Stimulated activated effector memory CD8-positive, alpha-beta T cell treated with anti-CD3 and anti-CD28 coated beads, Interleukin-12 subunit alpha, Interleukin-12 subunit beta, amount 100 ng/mL, for 72 hours (primary cell): Measurements from ENCODE around the gene C3orf22.
"Not testable (repeated sequence)": the region's sequence is repeated elsewhere in the genome, so short reads cannot be mapped to it uniquely, and the experiment has no call there.

Experiments used
- ATAC-seq: fragments of 150-1000 bp; cut with Tn5 transposase; 2 replicates; pipeline ENCODE4 v1.10.0; 2021
- DNase-seq, 2 donors: peaks; one replicate each; pipeline ENCODE4 v3.0.0; 2021 to 2022; ENCODE audit warnings: low spot score in 2 of 2
- H3K27ac Mint-ChIP-seq: one replicate; pipeline ENCODE4 v1.8.0; 2022; ENCODE audit warnings: mild to moderate bottlenecking, mixed read lengths
- H3K36me3 Mint-ChIP-seq: one replicate; pipeline ENCODE4 v1.8.0; 2022; ENCODE audit warnings: mild to moderate bottlenecking, mixed read lengths
- H3K4me1 Mint-ChIP-seq: one replicate; pipeline ENCODE4 v1.8.0; 2022; ENCODE audit warnings: mixed read lengths
- H3K4me3 Mint-ChIP-seq: one replicate; pipeline ENCODE4 v1.8.0; 2022; ENCODE audit warnings: mild to moderate bottlenecking, mixed read lengths
- H3K9me3 Mint-ChIP-seq: one replicate; pipeline ENCODE4 v1.8.0; 2022; ENCODE audit warnings: mixed read lengths

C3orf22 gene

GRCh38 chr3:126540951-126541627 is 17.6 kb downstream of the C3orf22 start:
- Mint-ChIP-seq H3K9me3 (no peaks in the 10 kb centered on the region), H3K36me3 (peaks cover 6% of the 10 kb centered on the region), H3K4me1 (peaks cover 7% of the 10 kb centered on the region), H3K27ac (no peak overlapping the region), H3K4me3 (no peak overlapping the region)
- ATAC-seq (no peak), DNase-seq (no peak)

- Mint-ChIP-seq H3K36me3 (peaks cover 6% of the 10 kb centered on the region), H3K9me3 (no peaks in the 10 kb centered on the region), H3K4me1 (peaks cover 7% of the 10 kb centered on the region), H3K27ac (peak overlapping the region; percentile 30), H3K4me3 (no peak overlapping the region)
- ATAC-seq (no peak), DNase-seq (no peak)
Measured at GRCh38 chr3:126540342-126540849, 18.3 kb downstream of the C3orf22 start.

- Mint-ChIP-seq H3K4me1 (peaks cover 7% of the 10 kb centered on the region), H3K27ac (peak overlapping the region; percentile 30), H3K4me3 (no peak overlapping the region), H3K36me3 (peaks cover 6% of the 10 kb centered on the region), H3K9me3 (no peaks in the 10 kb centered on the region)
- ATAC-seq (no peak), DNase-seq (no peak)
Measured at GRCh38 chr3:126539558-126540250, 19.0 kb downstream of the C3orf22 start.

GRCh38 chr3:126538966-126539365 is 19.8 kb downstream of the C3orf22 start:
- DNase-seq = no peak
- peaks cover 6% of the 10 kb centered on the region for H3K36me3 Mint-ChIP-seq
- H3K9me3 Mint-ChIP-seq = no peaks in the 10 kb centered on the region
- no peak overlapping the region for H3K4me3 Mint-ChIP-seq
- H3K4me1 Mint-ChIP-seq = peaks cover 7% of the 10 kb centered on the region
- ATAC-seq = no peak
- H3K27ac Mint-ChIP-seq = no peak overlapping the region

- no peak for ATAC-seq
- no peaks in the 10 kb centered on the region for H3K9me3 Mint-ChIP-seq
- no peak overlapping the region for H3K4me3 Mint-ChIP-seq
- peaks cover 7% of the 10 kb centered on the region for H3K4me1 Mint-ChIP-seq
- DNase-seq = no peak
- no peak overlapping the region for H3K27ac Mint-ChIP-seq
- peaks cover 6% of the 10 kb centered on the region for H3K36me3 Mint-ChIP-seq
Measured at GRCh38 chr3:126538316-126538715, 20.4 kb downstream of the C3orf22 start.

- DNase-seq (no peak), ATAC-seq (peak; percentile 3)
- Mint-ChIP-seq H3K4me3 (no peak overlapping the region), H3K4me1 (peaks cover 7% of the 10 kb centered on the region), H3K36me3 (peaks cover 6% of the 10 kb centered on the region), H3K9me3 (no peaks in the 10 kb centered on the region), H3K27ac (no peak overlapping the region)
Measured at GRCh38 chr3:126537730-126538281, 20.9 kb downstream of the C3orf22 start.

- DNase-seq (no peak), ATAC-seq (peak; percentile 12)
- Mint-ChIP-seq H3K4me3 (no peak overlapping the region), H3K4me1 (peaks cover 7% of the 10 kb centered on the region), H3K27ac (no peak overlapping the region), H3K36me3 (peaks cover 6% of the 10 kb centered on the region), H3K9me3 (no peaks in the 10 kb centered on the region)
Measured at GRCh38 chr3:126537116-126537729, 21.5 kb downstream of the C3orf22 start.

GRCh38 chr3:126536126-126536525 is 22.6 kb downstream of the C3orf22 start:
- DNase-seq (no peak), ATAC-seq (no peak)
- H3K36me3 Mint-ChIP-seq = peaks cover 6% of the 10 kb centered on the region
- no peaks in the 10 kb centered on the region for H3K9me3 Mint-ChIP-seq
- H3K27ac Mint-ChIP-seq = no peak overlapping the region
- no peak overlapping the region for H3K4me3 Mint-ChIP-seq
- peaks cover 7% of the 10 kb centered on the region for H3K4me1 Mint-ChIP-seq

GRCh38 chr3:126535636-126536035 is 23.1 kb downstream of the C3orf22 start:
- Mint-ChIP-seq H3K36me3 (peaks cover 6% of the 10 kb centered on the region), H3K27ac (no peak overlapping the region), H3K9me3 (no peaks in the 10 kb centered on the region), H3K4me3 (no peak overlapping the region), H3K4me1 (peaks cover 7% of the 10 kb centered on the region)
- ATAC-seq = peak; percentile 18
- no peak for DNase-seq

- DNase-seq, H3K4me3 Mint-ChIP-seq, ATAC-seq, H3K36me3 Mint-ChIP-seq, H3K27ac Mint-ChIP-seq, H3K4me1 Mint-ChIP-seq, H3K9me3 Mint-ChIP-seq: not testable (repeated sequence)
Measured at GRCh38 chr3:126534716-126535115, 24.0 kb downstream of the C3orf22 start.

- no peaks in the 10 kb centered on the region for H3K4me1 Mint-ChIP-seq
- DNase-seq = no peak
- H3K27ac Mint-ChIP-seq = no peak overlapping the region
- no peak overlapping the region for H3K4me3 Mint-ChIP-seq
- ATAC-seq = no peak
- H3K9me3 Mint-ChIP-seq = no peaks in the 10 kb centered on the region
- no peaks in the 10 kb centered on the region for H3K36me3 Mint-ChIP-seq
Measured at GRCh38 chr3:126533506-126533905, 25.2 kb downstream of the C3orf22 start.

GRCh38 chr3:126531051-126531330 is 27.7 kb downstream of the C3orf22 start:
- DNase-seq = no peak
- ATAC-seq = no peak
- no peaks in the 10 kb centered on the region for H3K9me3 Mint-ChIP-seq

GRCh38 chr3:126530171-126531050 is 28.3 kb downstream of the C3orf22 start:
- DNase-seq = no peak
- no peaks in the 10 kb centered on the region for H3K4me1 Mint-ChIP-seq
- no peaks in the 10 kb centered on the region for H3K9me3 Mint-ChIP-seq
- H3K4me3 Mint-ChIP-seq = no peak overlapping the region
- H3K36me3 Mint-ChIP-seq = no peaks in the 10 kb centered on the region
- peak; percentile 6 for ATAC-seq
- H3K27ac Mint-ChIP-seq = no peak overlapping the region

More at GRCh38 chr3:126531051-126531330, 27.7 kb downstream of the C3orf22 start:
- no peaks in the 10 kb centered on the region for H3K4me1 Mint-ChIP-seq
- H3K36me3 Mint-ChIP-seq = no peaks in the 10 kb centered on the region
- no peak overlapping the region for H3K27ac Mint-ChIP-seq
- H3K4me3 Mint-ChIP-seq = no peak overlapping the region

GRCh38 chr3:126529585-126530170 is 29.1 kb downstream of the C3orf22 start:
- Mint-ChIP-seq H3K4me1 (no peaks in the 10 kb centered on the region), H3K9me3 (no peaks in the 10 kb centered on the region), H3K36me3 (no peaks in the 10 kb centered on the region), H3K4me3 (no peak overlapping the region), H3K27ac (no peak overlapping the region)
- no peak for ATAC-seq
- no peak for DNase-seq
